GM18502 (cell line): Measurements from ENCODE around the gene NDUFAB1.
"Not testable (repeated sequence)": the region's sequence is repeated elsewhere in the genome, so short reads cannot be mapped to it uniquely, and the experiment has no call there.

Source experiments
- ATAC-seq: cut with Tn5 transposase; IDR thresholded peaks from one replicate; pipeline ENCODE4 v1.9.1; 2021; ENCODE audit warnings: mild to moderate bottlenecking; ENCODE audit not compliant: unreplicated experiment, poor library complexity

NDUFAB1 gene

GRCh38 chr16:23556881-23557778 is 39.0 kb downstream of the NDUFAB1 start, which contains the start of the genes EARS2 and UBFD1:
TSS of gene EARS2 (minus strand) at chr16:23557350. CDS start at chr16:23557343, 7 bp downstream.
TSS of gene UBFD1 (plus strand) at chr16:23557727. CDS start at chr16:23557743, 16 bp downstream.
- peak; percentile 93 for ATAC-seq

- ATAC-seq, result no peak
These were observed 41.6 kb downstream of the NDUFAB1 start for GRCh38 chr16:23554536-23554935.

GRCh38 chr16:23552161-23552560 is 44.0 kb downstream of the NDUFAB1 start:
- ATAC-seq, result no peak

GRCh38 chr16:23549938-23550337 is 46.2 kb downstream of the NDUFAB1 start:
- ATAC-seq, result no peak

- no peak for ATAC-seq
These were observed 51.7 kb downstream of the NDUFAB1 start for GRCh38 chr16:23544436-23544835.

- ATAC-seq, result not testable (repeated sequence)
These were observed 55.3 kb downstream of the NDUFAB1 start for GRCh38 chr16:23540817-23541178.

- no peak for ATAC-seq
These were observed 55.9 kb downstream of the NDUFAB1 start for GRCh38 chr16:23539984-23540816.

GRCh38 chr16:23538919-23539278 is 57.2 kb downstream of the NDUFAB1 start:
- no peak for ATAC-seq

- ATAC-seq, result no peak
These were observed 58.7 kb downstream of the NDUFAB1 start for GRCh38 chr16:23537390-23537789.

GRCh38 chr16:23535901-23536300 is 60.2 kb downstream of the NDUFAB1 start:
- ATAC-seq, result no peak

- ATAC-seq, result no peak
These were observed 61.0 kb downstream of the NDUFAB1 start for GRCh38 chr16:23534868-23535860.

GRCh38 chr16:23532448-23532847 is 63.7 kb downstream of the NDUFAB1 start:
- ATAC-seq, result no peak
